Neural cell (in vitro differentiated cells): ENCODE results near the gene DNAJB12. TPM values are rescaled to one million over a fixed set of nuclear protein-coding genes. Genes with fewer than 3 reads are reported as not detected.
"Not testable (repeated sequence)": the region's sequence is repeated elsewhere in the genome, so short reads cannot be mapped to it uniquely, and the experiment has no call there.

ENCODE experiments used
- H2AFZ ChIP-seq: fragments of 200-600, 300-800 bp; sonication (generic), shearing (Covaris generic); 2 replicates; pipeline ENCODE4 v1.6.0; 2014; ENCODE audit warnings: low read depth, mild to moderate bottlenecking, antibody characterized with exemption, low read length, moderate library complexity
- H3F3A ChIP-seq: fragments of 200-600 bp; shearing (Covaris generic); 2 replicates; pipeline ENCODE4 v1.6.1; 2016; ENCODE audit warnings: mild to moderate bottlenecking, moderate library complexity, mixed read lengths, antibody characterized with exemption, low read length; ENCODE audit not compliant: insufficient read depth, poor library complexity, severe bottlenecking
- H3K27ac ChIP-seq: fragments of 200-600, 300-800 bp; sonication (generic), shearing (Covaris generic); 2 replicates; pipeline ENCODE4 v1.5.1; 2014; ENCODE audit warnings: mild to moderate bottlenecking, low read length, moderate library complexity
- H3K27me3 ChIP-seq: fragments of 300-800, 200-600 bp; sonication (generic), shearing (Covaris generic); 2 replicates; pipeline ENCODE4 v1.6.0; 2014; ENCODE audit warnings: mild to moderate bottlenecking, low read depth, low read length, moderate library complexity; ENCODE audit not compliant: insufficient read depth
- H3K36me3 ChIP-seq: fragments of 300-800, 200-600 bp; sonication (generic), shearing (Covaris generic); 2 replicates; pipeline ENCODE4 v1.5.1; 2014; ENCODE audit warnings: mild to moderate bottlenecking, antibody characterized with exemption, low read length, moderate library complexity; ENCODE audit not compliant: insufficient read depth
- H3K4me2 ChIP-seq: fragments of 300-800, 200-600 bp; sonication (generic), shearing (Covaris generic); 2 replicates; pipeline ENCODE4 v1.6.0; 2014; ENCODE audit warnings: mild to moderate bottlenecking, low read length
- H3K4me3 ChIP-seq: fragments of 300-800, 200-600 bp; sonication (generic), shearing (Covaris generic); 2 replicates; pipeline ENCODE4 v1.5.1; 2014; ENCODE audit warnings: mild to moderate bottlenecking, low read length, moderate library complexity
- H3K79me2 ChIP-seq: fragments of 200-600 bp; shearing (Covaris generic); replicated peaks from 2 replicates; pipeline ENCODE4 v1.6.0; 2014; ENCODE audit warnings: mild to moderate bottlenecking, low read length, moderate library complexity; ENCODE audit not compliant: insufficient read depth
- H3K9ac ChIP-seq: fragments of 300-800, 200-600 bp; sonication (generic), shearing (Covaris generic); 2 replicates; pipeline ENCODE4 v1.6.1; 2016; ENCODE audit warnings: mild to moderate bottlenecking, low read length, mixed read lengths
- H3K9me2 ChIP-seq: fragments of 200-600 bp; shearing (Covaris generic); 2 replicates; pipeline ENCODE4 v1.6.1; 2016; ENCODE audit warnings: mild to moderate bottlenecking, low read length, mixed read lengths; ENCODE audit not compliant: insufficient read depth
- H3K9me3 ChIP-seq: fragments of 200-600, 300-800 bp; sonication (generic), shearing (Covaris generic); 2 replicates; pipeline ENCODE4 v1.6.1; 2016; ENCODE audit warnings: mild to moderate bottlenecking, mixed run types, low read length, moderate library complexity, mixed read lengths
- H4K20me1 ChIP-seq: fragments of 200-600 bp; shearing (Covaris generic); 2 replicates; pipeline ENCODE4 v1.6.1; 2016; ENCODE audit warnings: mild to moderate bottlenecking, mixed run types; ENCODE audit not compliant: insufficient read depth
- EZH2 ChIP-seq: fragments of 200-600, 300-800 bp; shearing (Covaris generic), sonication (generic); IDR thresholded peaks from 2 replicates; pipeline ENCODE4 v1.6.1; 2014; ENCODE audit warnings: antibody characterized with exemption, low read length, borderline replicate concordance, mild to moderate bottlenecking; ENCODE audit not compliant: insufficient read depth, poor library complexity, severe bottlenecking
- MXI1 ChIP-seq: fragments of 450-650 bp; conservative IDR thresholded peaks from 2 replicates; pipeline ENCODE4 v1.6.1; 2014; ENCODE audit warnings: antibody characterized with exemption, mild to moderate bottlenecking; ENCODE audit not compliant: poor library complexity, severe bottlenecking
- POLR2AphosphoS5 ChIP-seq: IDR thresholded peaks from 2 replicates; pipeline ENCODE4 v1.6.1; 2012
- RAD21 ChIP-seq: fragments of 450-650 bp; conservative IDR thresholded peaks from 2 replicates; pipeline ENCODE4 v1.6.1; 2014; ENCODE audit warnings: antibody characterized with exemption, mild to moderate bottlenecking, moderate library complexity
- REST ChIP-seq: IDR thresholded peaks from 2 replicates; pipeline ENCODE4 v1.6.1; 2012; ENCODE audit warnings: borderline replicate concordance
- SMC3 ChIP-seq: fragments of 450-650 bp; conservative IDR thresholded peaks from 2 replicates; pipeline ENCODE4 v1.6.1; 2014; ENCODE audit warnings: antibody characterized with exemption, mild to moderate bottlenecking, moderate library complexity; ENCODE audit not compliant: poor library complexity
- TAF1 ChIP-seq: IDR thresholded peaks from 2 replicates; pipeline ENCODE4 v1.6.1; 2012; ENCODE audit warnings: low read depth
- polyA plus RNA-seq: library from polyadenylated mRNA; depleted of rRNA; stranded (reverse); fragments of >200 nt; gene quantifications from 2 replicates; pipeline ENCODE4 v1.2.3, GENCODE V29; 2014
- TF ChIP-seq, protein P1 (sequence below): fragments of 450-650 bp; IDR thresholded peaks from 2 replicates; pipeline ENCODE4 v1.5.1; 2014; ENCODE audit warnings: antibody characterized with exemption, mild to moderate bottlenecking, moderate library complexity; ENCODE audit not compliant: poor library complexity, severe bottlenecking

The DNAJB12 gene
- polyA plus RNA-seq, 1 donor from 2014 or later, result 24.5 TPM

DNA sequence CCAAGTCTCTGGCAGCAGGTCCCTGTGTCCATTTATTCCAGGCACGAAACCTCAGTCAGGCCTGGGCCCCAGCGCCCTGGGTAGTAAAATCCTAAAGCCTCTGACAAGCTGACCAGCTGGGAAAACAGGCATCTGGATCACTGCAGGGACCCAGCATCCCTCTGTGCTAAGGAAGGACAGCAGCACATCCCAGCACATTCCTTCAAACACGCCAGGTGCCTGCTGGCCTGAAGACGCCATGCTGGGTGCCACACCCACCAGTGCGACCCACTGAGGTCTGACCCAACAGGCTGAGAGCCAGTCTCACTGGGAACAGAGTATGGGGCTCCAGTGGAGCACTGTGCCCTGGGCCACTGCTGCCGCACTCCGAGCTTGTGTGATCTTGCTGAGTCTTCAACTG is 6.4 kb downstream of the DNAJB12 start:
- Histone ChIP-seq H3F3A (no peaks in the 10 kb centered on the region), H3K9ac (no peak overlapping the region), H3K27ac (no peak overlapping the region), H3K4me3 (no peak overlapping the region), H3K79me2 (peaks cover 14% of the 10 kb centered on the region), H3K9me3 (no peaks in the 10 kb centered on the region), H3K9me2 (no peaks in the 10 kb centered on the region), H3K27me3 (no peaks in the 10 kb centered on the region), H4K20me1 (no peaks in the 10 kb centered on the region), H3K4me2 (no peak overlapping the region), H3K36me3 (no peaks in the 10 kb centered on the region), H2AFZ (no peak overlapping the region)
- TF ChIP-seq RAD21 (no peak), MXI1 (no peak), POLR2AphosphoS5 (no peak), REST (no peak), TAF1 (no peak)
- TF ChIP-seq, protein P1, sequence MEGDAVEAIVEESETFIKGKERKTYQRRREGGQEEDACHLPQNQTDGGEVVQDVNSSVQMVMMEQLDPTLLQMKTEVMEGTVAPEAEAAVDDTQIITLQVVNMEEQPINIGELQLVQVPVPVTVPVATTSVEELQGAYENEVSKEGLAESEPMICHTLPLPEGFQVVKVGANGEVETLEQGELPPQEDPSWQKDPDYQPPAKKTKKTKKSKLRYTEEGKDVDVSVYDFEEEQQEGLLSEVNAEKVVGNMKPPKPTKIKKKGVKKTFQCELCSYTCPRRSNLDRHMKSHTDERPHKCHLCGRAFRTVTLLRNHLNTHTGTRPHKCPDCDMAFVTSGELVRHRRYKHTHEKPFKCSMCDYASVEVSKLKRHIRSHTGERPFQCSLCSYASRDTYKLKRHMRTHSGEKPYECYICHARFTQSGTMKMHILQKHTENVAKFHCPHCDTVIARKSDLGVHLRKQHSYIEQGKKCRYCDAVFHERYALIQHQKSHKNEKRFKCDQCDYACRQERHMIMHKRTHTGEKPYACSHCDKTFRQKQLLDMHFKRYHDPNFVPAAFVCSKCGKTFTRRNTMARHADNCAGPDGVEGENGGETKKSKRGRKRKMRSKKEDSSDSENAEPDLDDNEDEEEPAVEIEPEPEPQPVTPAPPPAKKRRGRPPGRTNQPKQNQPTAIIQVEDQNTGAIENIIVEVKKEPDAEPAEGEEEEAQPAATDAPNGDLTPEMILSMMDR, result no peak

- not testable (repeated sequence) for H3K79me2 ChIP-seq, H3F3A ChIP-seq, H2AFZ ChIP-seq, H3K4me3 ChIP-seq, H3K36me3 ChIP-seq, H3K4me2 ChIP-seq, H4K20me1 ChIP-seq, H3K27ac ChIP-seq, H3K27me3 ChIP-seq, H3K9me2 ChIP-seq, H3K9me3 ChIP-seq, H3K9ac ChIP-seq
Observed at GRCh38 chr10:72346117-72346516, 8.6 kb downstream of the DNAJB12 start.

DNA sequence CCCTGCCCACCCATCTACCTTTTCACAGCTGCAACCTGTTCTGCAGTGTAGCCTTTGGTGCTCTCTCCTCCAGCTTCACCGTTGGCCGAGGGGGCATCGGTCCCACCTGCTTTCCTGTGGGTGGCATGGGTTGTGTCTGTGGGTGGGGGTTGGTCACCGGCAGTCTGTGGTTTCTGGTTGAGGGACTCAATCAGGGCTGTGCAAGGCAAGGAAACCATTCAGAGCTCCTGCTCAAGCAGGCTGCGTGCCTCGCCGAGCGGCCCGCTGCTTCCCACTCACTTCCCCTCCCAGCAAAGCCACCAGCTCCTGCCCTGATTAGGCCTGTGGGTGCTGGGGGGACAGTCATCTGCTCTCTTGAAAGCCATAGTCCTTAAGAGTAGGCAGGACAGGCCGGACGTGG is 9.8 kb downstream of the DNAJB12 start:
- no peak for TF ChIP-seq SMC3
- TF ChIP-seq, protein P1, result no peak
- no peak for TF ChIP-seq TAF1
- TF ChIP-seq POLR2AphosphoS5, result no peak
- TF ChIP-seq MXI1, result no peak
- no peak for TF ChIP-seq RAD21
- TF ChIP-seq EZH2, result no peak
- no peak for TF ChIP-seq REST
- Histone ChIP-seq H3K36me3 (no peaks in the 10 kb centered on the region), H4K20me1 (no peaks in the 10 kb centered on the region), H2AFZ (no peak overlapping the region), H3K4me3 (no peak overlapping the region), H3K9me3 (no peaks in the 10 kb centered on the region), H3K27ac (no peak overlapping the region), H3K4me2 (no peak overlapping the region), H3K27me3 (no peaks in the 10 kb centered on the region), H3K9ac (no peak overlapping the region), H3K79me2 (no peaks in the 10 kb centered on the region), H3F3A (no peaks in the 10 kb centered on the region), H3K9me2 (no peaks in the 10 kb centered on the region)
